T-cell (primary cell): Measurements from ENCODE around the gene TRAF7. TPM values are rescaled to one million over a fixed set of nuclear protein-coding genes. Genes with fewer than 3 reads are reported as not detected.
"Not testable (repeated sequence)": the region's sequence is repeated elsewhere in the genome, so short reads cannot be mapped to it uniquely, and the experiment has no call there.

Source experiments
- ATAC-seq, 4 experiments: fragments of 200-7000 bp in 3 of 4; fragments of 150-1000 bp in 1 of 4; cut with Tn5 transposase; replicated peaks in 1 of 4; 1 replicate in 3 of 4; 2 replicates in 1 of 4; pipeline ENCODE4 v1.10.0; 2021; ENCODE audit warnings: moderate library complexity in 3 of 4, mild to moderate bottlenecking in 2 of 4, moderate number of reproducible peaks in 1 of 4
- CTCF ChIA-PET, 2 donors: fragments of 300-600 bp; sonication (Branson Sonifier 250); formaldehyde crosslinking; loops; one replicate each; lab custom pipeline; 2022; ENCODE audit warnings: antibody characterized with exemption in 2 of 2; lab: Charles Lee
- POLR2A ChIA-PET, 2 donors: fragments of 300-600 bp; sonication (Branson Sonifier 250); formaldehyde crosslinking; loops; one replicate each; lab custom pipeline; 2022; ENCODE audit warnings: antibody characterized with exemption in 2 of 2; lab: Charles Lee
- DNase-seq, 35 experiments: peaks; one replicate each; pipeline versions ENCODE4 v3.0.0 to v3.0.0-alpha.2; 2013 to 2023
- H3K27ac ChIP-seq: one replicate; pipeline ENCODE4 v1.5.1; 2013; ENCODE audit warnings: low read length
- H3K27me3 ChIP-seq, 2 experiments: replicated peaks in 1 of 2; 1 replicate in 1 of 2; 2 replicates in 1 of 2; pipeline versions ENCODE4 v1.6.1 to v1.7.0; 2013; ENCODE audit warnings: low read length in 1 of 2, mixed read lengths in 1 of 2; ENCODE audit not compliant: control insufficient read depth in 2 of 2, insufficient read depth in 2 of 2; ENCODE audit errors: extremely low read depth in 1 of 2
- H3K36me3 ChIP-seq, 2 donors: 1 replicate in 1 of 2; 2 replicates in 1 of 2; pipeline versions ENCODE4 v1.6.1 to v1.7.0; 2013; ENCODE audit warnings: low read length in 1 of 2; ENCODE audit not compliant: control insufficient read depth in 2 of 2, insufficient read depth in 1 of 2; ENCODE audit errors: extremely low read depth in 1 of 2
- H3K4me1 ChIP-seq, 2 experiments: 1 replicate in 1 of 2; 2 replicates in 1 of 2; pipeline versions ENCODE4 v1.6.1 to v1.7.0; 2013; ENCODE audit warnings: low read length in 2 of 2, mixed read lengths in 1 of 2; ENCODE audit not compliant: insufficient read depth in 2 of 2, control insufficient read depth in 1 of 2; ENCODE audit errors: extremely low read depth in 1 of 2
- H3K4me3 ChIP-seq, 2 donors: 1 replicate in 1 of 2; 2 replicates in 1 of 2; pipeline versions ENCODE4 v1.5.1 to v1.7.0; 2013; ENCODE audit warnings: mild to moderate bottlenecking in 2 of 2, low read length in 1 of 2, moderate library complexity in 1 of 2; ENCODE audit not compliant: control insufficient read depth in 1 of 2; ENCODE audit errors: extremely low read depth in 1 of 2
- H3K9me3 ChIP-seq: 2 replicates; pipeline ENCODE4 v1.7.0; 2013
- H3K27ac Mint-ChIP-seq, 2 donors: one replicate each; pipeline ENCODE4 v1.8.0; 2020 to 2021; ENCODE audit warnings: mild to moderate bottlenecking in 2 of 2, mixed read lengths in 2 of 2
- H3K27me3 Mint-ChIP-seq, 2 donors: one replicate each; pipeline ENCODE4 v1.8.0; 2021 to 2022; ENCODE audit warnings: mixed read lengths in 2 of 2
- H3K36me3 Mint-ChIP-seq: one replicate; pipeline ENCODE4 v1.8.0; 2021; ENCODE audit warnings: mixed read lengths
- H3K4me1 Mint-ChIP-seq, 3 donors: one replicate each; pipeline ENCODE4 v1.8.0; 2020 to 2022; ENCODE audit warnings: mixed read lengths in 3 of 3, mild to moderate bottlenecking in 1 of 3
- H3K4me3 Mint-ChIP-seq, 3 donors: one replicate each; pipeline ENCODE4 v1.8.0; 2020 to 2022; ENCODE audit warnings: mild to moderate bottlenecking in 3 of 3, mixed read lengths in 3 of 3, moderate library complexity in 3 of 3
- H3K9me3 Mint-ChIP-seq, 3 donors: one replicate each; pipeline ENCODE4 v1.8.0; 2020 to 2022; ENCODE audit warnings: mixed read lengths in 3 of 3
- WGBS: methylation state at CpG from one replicate; pipeline ENCODE4 v1.1.5; 2013; ENCODE audit warnings: missing lambda C conversion rate; ENCODE audit not compliant: insufficient coverage; 5-methylcytosine and 5-hydroxymethylcytosine counted together
- total RNA-seq, 35 experiments: library from RNA in 6 of 35; stranded (reverse) in 6 of 35; fragments of 120-200 nt in 1 of 35; gene quantifications; one replicate each; pipeline versions ENCODE4 v1.2.1 to v1.2.4 and lab custom pipeline; 2013 to 2026

TRAF7 gene
- total RNA-seq, 5 donors from 2014 or later (not counting 1 experiment from before 2014, with no cell fraction given): 25.6 to 54.3 (median 43.9) TPM

DNA sequence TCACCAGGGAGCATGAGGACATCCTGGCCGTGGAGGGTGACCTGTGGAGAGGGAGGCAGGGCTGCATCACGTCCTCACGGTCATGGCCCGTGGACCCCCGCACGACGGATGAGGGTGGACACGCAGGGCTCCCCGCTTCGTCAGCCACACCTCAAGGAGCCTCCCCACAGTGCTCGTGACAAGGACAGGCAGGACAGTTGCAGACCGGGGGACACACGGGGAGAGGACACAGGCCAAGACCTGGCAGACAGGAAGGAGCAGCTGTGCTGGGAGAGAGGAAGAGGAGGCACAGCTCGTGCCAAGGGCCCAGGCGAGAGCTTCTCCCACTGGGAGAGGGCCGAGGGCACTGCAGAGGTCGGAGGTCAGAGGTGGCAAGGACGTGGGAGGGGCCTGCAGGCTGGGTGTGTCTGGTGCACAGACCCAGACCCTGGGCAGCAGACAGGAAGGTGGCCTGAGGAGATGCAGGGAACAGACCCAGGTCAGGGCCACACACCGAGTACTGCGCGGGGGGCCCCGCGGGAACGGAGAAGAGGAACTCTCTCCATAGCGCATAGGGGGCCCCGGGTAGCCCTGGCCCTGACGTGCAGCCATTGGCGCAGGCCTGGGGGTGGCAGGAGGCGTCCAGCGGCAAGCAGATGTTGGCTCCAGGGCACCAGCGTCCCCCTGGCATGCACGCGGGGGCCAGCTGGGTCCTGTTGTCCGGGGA, 40.5 kb upstream of the TRAF7 start:
- CTCF ChIA-PET, H3K4me1 Mint-ChIP-seq, ATAC-seq, H3K27ac ChIP-seq, H3K4me3 ChIP-seq, H3K9me3 ChIP-seq, H3K36me3 Mint-ChIP-seq, H3K27me3 Mint-ChIP-seq, H3K27me3 ChIP-seq, H3K36me3 ChIP-seq, H3K9me3 Mint-ChIP-seq, H3K4me1 ChIP-seq, H3K4me3 Mint-ChIP-seq, POLR2A ChIA-PET, H3K27ac Mint-ChIP-seq, DNase-seq: not testable (repeated sequence)
- WGBS: 88% methylated on average over 6 of the region's 34 CpGs

DNA sequence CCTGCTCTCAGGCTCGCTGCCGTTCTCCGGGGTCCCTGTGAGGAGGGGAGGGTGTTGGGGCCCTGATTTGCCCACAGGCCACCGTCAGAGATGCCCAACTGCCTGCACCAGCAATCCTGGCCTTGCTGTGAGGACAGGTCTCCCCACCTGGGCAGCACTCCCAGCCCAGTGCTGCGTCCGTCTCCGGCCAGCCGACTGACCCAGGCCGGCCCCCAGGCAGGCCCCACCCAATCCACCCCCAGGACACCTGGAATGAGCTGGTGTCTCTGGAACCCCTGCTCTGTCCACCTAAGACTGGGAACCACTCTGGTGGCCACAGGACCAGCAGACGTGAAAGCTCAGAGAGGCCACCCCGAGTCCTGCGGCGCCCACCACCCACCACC, 40.0 kb upstream of the TRAF7 start:
- WGBS: no CpG with 5 or more reads among the region's 13 CpGs
- H3K36me3 ChIP-seq: no peaks in the 10 kb centered on the region
- CTCF ChIA-PET: no interaction called here

DNA sequence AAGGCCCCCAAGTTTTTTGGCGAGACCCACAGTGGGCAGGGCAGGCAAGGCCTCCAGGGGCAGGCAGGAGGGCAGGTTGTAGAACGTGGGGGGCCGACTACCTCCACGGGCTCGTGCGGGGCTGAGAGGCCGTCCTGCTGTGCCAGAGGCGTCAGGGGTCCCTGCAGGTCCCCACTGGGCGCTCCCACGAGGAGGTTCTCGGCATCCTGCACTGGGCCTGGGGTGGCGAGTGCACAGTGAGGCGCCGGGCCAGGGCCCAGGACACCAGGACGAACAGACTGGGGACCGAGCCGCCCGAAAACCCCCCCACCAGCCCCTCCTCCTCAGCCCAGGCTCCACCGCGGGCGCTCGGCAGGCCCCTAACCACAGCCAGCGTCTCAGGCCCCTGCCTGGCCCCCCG, 39.2 kb upstream of the TRAF7 start:
- H3K36me3 Mint-ChIP-seq, H3K4me3 ChIP-seq, DNase-seq, H3K36me3 ChIP-seq, CTCF ChIA-PET, H3K9me3 ChIP-seq, ATAC-seq, H3K27me3 Mint-ChIP-seq, H3K4me3 Mint-ChIP-seq, H3K27ac Mint-ChIP-seq, H3K9me3 Mint-ChIP-seq, H3K4me1 ChIP-seq, POLR2A ChIA-PET, H3K27me3 ChIP-seq, H3K27ac ChIP-seq: not testable (repeated sequence)
- whole genome bisulfite sequencing: 88% methylated on average over 7 of the region's 24 CpGs
- peaks cover 2 to 12% (median 3%) of the 10 kb centered on the region in 3 donors for H3K4me1 Mint-ChIP-seq

More for the DNA sequence above, 40.0 kb upstream of the TRAF7 start:
- Histone ChIP-seq H3K4me1 (no peaks in the 10 kb centered on the region), H3K4me3 (no peak overlapping the region), H3K27me3 (no peaks in the 10 kb centered on the region), H3K9me3 (no peaks in the 10 kb centered on the region), H3K27ac (no peak overlapping the region)
- ATAC-seq (no peak), DNase-seq (no peak)
- POLR2A ChIA-PET: no interaction called here
- H3K27ac Mint-ChIP-seq: no peak overlapping the region
- no peaks in the 10 kb centered on the region for H3K36me3 Mint-ChIP-seq
- peaks cover 0 to 5% (median 0%) of the 10 kb centered on the region in 3 donors for H3K4me1 Mint-ChIP-seq
- no peaks in the 10 kb centered on the region for H3K9me3 Mint-ChIP-seq
- no peaks in the 10 kb centered on the region for H3K27me3 Mint-ChIP-seq
- no peak overlapping the region for H3K4me3 Mint-ChIP-seq

DNA sequence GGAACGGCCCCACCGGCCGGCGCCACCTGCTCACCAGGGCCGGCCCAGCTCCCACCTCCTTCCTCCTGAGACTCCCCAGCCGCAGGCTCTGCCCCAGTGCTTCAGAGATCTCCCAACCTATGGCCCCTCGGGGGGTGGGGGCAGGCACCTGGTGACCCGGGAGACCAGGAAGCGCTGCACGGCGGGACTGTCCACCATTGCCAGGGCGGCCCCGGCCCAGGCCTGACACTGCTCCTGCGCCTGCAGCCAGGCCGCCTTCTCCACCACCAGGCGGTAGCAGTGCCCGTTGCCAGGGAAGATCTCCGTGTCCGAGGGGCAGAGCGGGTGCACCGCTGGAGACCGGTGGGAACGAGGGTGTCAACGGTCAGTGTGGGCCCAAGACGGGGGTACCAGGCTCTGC, 38.2 kb upstream of the TRAF7 start:
- H3K4me3 ChIP-seq, H3K9me3 Mint-ChIP-seq, H3K27me3 ChIP-seq, H3K9me3 ChIP-seq, H3K27ac Mint-ChIP-seq, H3K27ac ChIP-seq, H3K36me3 ChIP-seq, H3K4me1 ChIP-seq, H3K27me3 Mint-ChIP-seq, DNase-seq, POLR2A ChIA-PET, H3K4me3 Mint-ChIP-seq, H3K36me3 Mint-ChIP-seq, ATAC-seq, CTCF ChIA-PET: not testable (repeated sequence)
- 97% methylated on average over 3 of the region's 25 CpGs for WGBS
- H3K4me1 Mint-ChIP-seq: peaks cover 3 to 12% (median 3%) of the 10 kb centered on the region in 3 donors

DNA sequence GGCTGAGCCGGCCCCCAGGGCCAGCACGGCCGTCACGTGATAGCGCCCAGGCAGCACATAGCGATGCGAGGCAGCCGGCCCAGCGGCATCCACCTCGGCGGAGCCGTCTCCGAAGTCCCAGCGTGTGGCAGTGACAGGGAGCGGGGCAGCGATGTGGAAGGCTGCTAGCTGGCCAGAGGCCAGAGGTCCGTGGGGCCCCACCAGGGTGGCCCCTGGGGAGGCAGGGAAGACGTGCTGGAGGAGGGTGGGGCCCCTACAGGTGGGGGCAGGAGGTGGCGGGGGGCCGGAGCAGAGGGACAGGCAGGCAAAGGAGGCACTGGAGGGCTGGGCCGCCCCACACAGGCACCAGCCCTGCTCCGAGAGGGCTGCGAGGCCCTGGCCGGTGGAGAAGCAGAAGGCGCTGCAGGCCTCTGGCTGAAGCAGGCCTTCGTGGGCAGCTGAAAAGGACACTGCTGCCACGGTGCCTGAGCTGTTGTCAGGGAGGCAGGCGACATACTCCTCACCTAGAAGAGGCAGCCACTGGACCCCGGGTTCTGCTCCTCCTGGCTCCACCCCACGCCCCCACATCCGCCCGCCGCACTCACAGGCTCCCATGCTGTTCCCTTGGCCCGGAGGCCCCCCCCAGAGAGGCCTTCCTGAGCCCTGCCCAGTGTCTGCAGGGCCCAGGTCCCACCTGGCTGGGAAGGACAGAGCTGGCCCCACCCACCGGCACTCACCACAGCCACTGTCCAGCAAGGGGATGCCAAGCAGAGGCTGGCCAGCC, 37.4 kb upstream of the TRAF7 start:
- H3K9me3 Mint-ChIP-seq, H3K9me3 ChIP-seq, POLR2A ChIA-PET, H3K27me3 Mint-ChIP-seq, H3K27me3 ChIP-seq, H3K4me1 ChIP-seq, H3K27ac ChIP-seq, CTCF ChIA-PET, H3K4me3 ChIP-seq, ATAC-seq, DNase-seq, H3K36me3 ChIP-seq, H3K4me3 Mint-ChIP-seq, H3K27ac Mint-ChIP-seq, H3K36me3 Mint-ChIP-seq: not testable (repeated sequence)
- peaks cover 3 to 12% (median 4%) of the 10 kb centered on the region in 3 donors for H3K4me1 Mint-ChIP-seq
- 100% methylated on average over 10 of the region's 35 CpGs for WGBS

DNA sequence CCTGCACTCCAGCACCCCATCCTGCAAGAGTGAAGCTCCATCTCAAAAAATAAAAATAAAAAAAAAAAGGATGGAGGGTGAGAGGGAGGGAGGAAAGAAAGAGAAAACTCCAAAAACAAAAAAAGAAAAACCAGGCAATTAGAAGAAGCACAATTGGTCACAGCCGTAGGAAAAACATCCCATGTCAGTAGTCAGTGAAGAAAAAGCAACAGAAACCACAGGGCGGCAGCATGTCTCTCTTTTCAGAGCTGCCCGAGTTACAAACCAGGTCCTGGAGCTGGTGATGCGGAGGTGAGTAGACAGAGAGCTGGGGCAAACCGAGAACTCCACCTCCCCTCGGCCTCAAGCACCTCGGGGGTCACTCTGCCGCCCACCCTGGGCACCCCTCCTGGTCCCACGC, 34.3 kb upstream of the TRAF7 start:
- ATAC-seq (peak; percentile 46 to 74 (median 64)), DNase-seq (peak in 20 of 35 experiments; percentile 13 to 47 (median 26))
- WGBS: 47% methylated on average over 2 of the region's 9 CpGs
- H3K36me3 ChIP-seq, H3K4me1 ChIP-seq, H3K4me3 ChIP-seq, H3K27ac ChIP-seq, H3K27me3 ChIP-seq, POLR2A ChIA-PET, H3K9me3 Mint-ChIP-seq, H3K36me3 Mint-ChIP-seq, H3K4me3 Mint-ChIP-seq, H3K27me3 Mint-ChIP-seq, H3K9me3 ChIP-seq: not testable (repeated sequence)
- Mint-ChIP-seq H3K4me1 (peaks cover 10 to 24% (median 11%) of the 10 kb centered on the region in 3 donors), H3K27ac (peak overlapping the region in 1 of 2 donors; percentile 52)
- CTCF ChIA-PET: interaction anchor here (0.8 to 1.4 kb wide), 3 partner anchors 19 to 34 kb away, joined by 3 to 7 read pairs (median 4); partner anchors contain the start of gene TRAF7 (in 1 of the 2)
